Liver (tissue), 9 donors: ENCODE measurements around the gene ST8SIA6. TPM values are rescaled to one million over a fixed set of nuclear protein-coding genes. Genes with fewer than 3 reads are reported as not detected.
"Not testable (repeated sequence)": the region's sequence is repeated elsewhere in the genome, so short reads cannot be mapped to it uniquely, and the experiment has no call there.

Source experiments
- DNase-seq: peaks from one replicate; pipeline ENCODE4 v3.0.0-alpha.2; 2017; ENCODE audit warnings: low spot score
- H3K27ac ChIP-seq, 2 donors: one replicate each; pipeline ENCODE4 v1.7.0; 2013; ENCODE audit warnings: inconsistent platforms in 2 of 2, low read length in 2 of 2, control low read depth in 1 of 2, low read depth in 1 of 2, mild to moderate bottlenecking in 1 of 2
- H3K27me3 ChIP-seq, 4 donors: one replicate each; pipeline versions ENCODE4 v1.6.1 to v1.7.0; 2013; ENCODE audit warnings: low read length in 3 of 4, inconsistent platforms in 1 of 4, mild to moderate bottlenecking in 1 of 4, moderate library complexity in 1 of 4; ENCODE audit not compliant: control insufficient read depth in 4 of 4, insufficient read depth in 4 of 4
- H3K36me3 ChIP-seq, 4 donors: one replicate each; pipeline versions ENCODE4 v1.6.1 to v1.7.0; 2013; ENCODE audit warnings: low read length in 3 of 4, mild to moderate bottlenecking in 3 of 4, low read depth in 1 of 4, moderate library complexity in 1 of 4; ENCODE audit not compliant: control insufficient read depth in 4 of 4, insufficient read depth in 3 of 4
- H3K4me1 ChIP-seq, 4 donors: one replicate each; pipeline versions ENCODE4 v1.6.1 to v1.7.0; 2013; ENCODE audit warnings: low read length in 3 of 4, mild to moderate bottlenecking in 3 of 4, moderate library complexity in 1 of 4; ENCODE audit not compliant: control insufficient read depth in 4 of 4, insufficient read depth in 4 of 4
- H3K4me3 ChIP-seq, 3 donors: one replicate each; pipeline versions ENCODE4 v1.6.1 to v1.7.0; 2013; ENCODE audit warnings: low read length in 3 of 3, control low read depth in 1 of 3, low read depth in 1 of 3, mild to moderate bottlenecking in 1 of 3
- H3K9ac ChIP-seq, 2 donors: one replicate each; pipeline ENCODE4 v1.7.0; 2013; ENCODE audit warnings: low read length in 2 of 2, mild to moderate bottlenecking in 2 of 2, moderate library complexity in 2 of 2, control low read depth in 1 of 2, low read depth in 1 of 2
- H3K9me3 ChIP-seq, 4 donors: one replicate each; pipeline versions ENCODE4 v1.6.1 to v1.7.0; 2013; ENCODE audit warnings: low read length in 3 of 4; ENCODE audit not compliant: control insufficient read depth in 4 of 4
- CTCF ChIP-seq: fragments of 150-350 bp; IDR thresholded peaks from 2 replicates; pipeline ENCODE4 v1.5.1; 2017; ENCODE audit warnings: improper control_type of control experiment, low read depth, low read length; ENCODE audit not compliant: missing input control
- FOXA1 ChIP-seq: IDR thresholded peaks from 2 replicates; pipeline ENCODE4 v1.6.1; 2016; ENCODE audit warnings: antibody characterized with exemption
- HNF4A ChIP-seq, 2 donors: conservative IDR thresholded peaks; 2 replicates each; pipeline ENCODE4 v1.6.1; 2016; ENCODE audit warnings: antibody characterized with exemption in 2 of 2, mild to moderate bottlenecking in 2 of 2
- HNF4G ChIP-seq: IDR thresholded peaks from 2 replicates; pipeline ENCODE4 v1.6.1; 2016; ENCODE audit warnings: antibody characterized with exemption
- MAX ChIP-seq: IDR thresholded peaks from 2 replicates; pipeline ENCODE4 v1.6.1; 2016; ENCODE audit warnings: antibody characterized with exemption
- NR2F2 ChIP-seq: IDR thresholded peaks from 2 replicates; pipeline ENCODE4 v1.6.1; 2016; ENCODE audit warnings: antibody characterized with exemption
- RAD21 ChIP-seq, 2 donors: IDR thresholded peaks; 2 replicates each; pipeline ENCODE4 v1.6.1; 2016; ENCODE audit warnings: antibody characterized with exemption in 2 of 2, mild to moderate bottlenecking in 2 of 2
- REST ChIP-seq: IDR thresholded peaks from 2 replicates; pipeline ENCODE4 v1.6.1; 2016; ENCODE audit warnings: antibody characterized with exemption, mild to moderate bottlenecking
- SP1 ChIP-seq: IDR thresholded peaks from 2 replicates; pipeline ENCODE4 v1.6.1; 2018; ENCODE audit warnings: antibody characterized with exemption, mild to moderate bottlenecking
- TAF1 ChIP-seq: conservative IDR thresholded peaks from 2 replicates; pipeline ENCODE4 v1.6.1; 2016; ENCODE audit warnings: antibody characterized with exemption, mild to moderate bottlenecking
- YY1 ChIP-seq: IDR thresholded peaks from 2 replicates; pipeline ENCODE4 v1.6.1; 2016; ENCODE audit warnings: antibody characterized with exemption, mild to moderate bottlenecking
- ZBTB33 ChIP-seq: IDR thresholded peaks from 2 replicates; pipeline ENCODE4 v1.6.1; 2016; ENCODE audit warnings: antibody characterized with exemption
- WGBS: extraction: QIAGEN DNeasy Blood & Tissue Kit; methylation state at CpG from one replicate; pipeline ENCODE4 v1.1.7; 2013; 5-methylcytosine and 5-hydroxymethylcytosine counted together
- polyA plus RNA-seq, 2 donors: library from polyadenylated mRNA; stranded (reverse) in 1 of 2; unstranded in 1 of 2; fragments of 200-250 nt in 1 of 2; fragments of >200 nt in 1 of 2; fragmentation: Nextera tagmentation in 1 of 2; extraction: Ambion mirVana in 1 of 2; gene quantifications; one replicate each; pipeline versions ENCODE4 v1.2.1 to v1.2.3, GENCODE V29; 2013 to 2015
- total RNA-seq, 2 donors: library from RNA; depleted of rRNA; stranded (reverse); fragments of >200 nt; gene quantifications; one replicate each; pipeline ENCODE4 v1.2.3, GENCODE V29; 2014
- donor health status: healthy.
- donor health status: healthy.
- donor health status: healthy.
- donor health status: healthy.
- donor health status: healthy.

Gene ST8SIA6
- total and polyA plus RNA-seq, 4 donors = 0.53 to 5.8 (median 1.0) TPM

GRCh38 chr10:17326377-17326776 lies 128.0 kb downstream of the ST8SIA6 start:
- no peak overlapping the region for H3K4me3 ChIP-seq
- no peaks in the 10 kb centered on the region for H3K36me3 ChIP-seq
- no peak overlapping the region for H3K9ac ChIP-seq
- no peaks in the 10 kb centered on the region for H3K9me3 ChIP-seq
- no peak for TF ChIP-seq CTCF
- no peaks in the 10 kb centered on the region for H3K27me3 ChIP-seq
- 74% methylated on average over 4 of the region's 4 CpGs for WGBS
- H3K27ac ChIP-seq = no peak overlapping the region
- no peak for DNase-seq
- no peaks in the 10 kb centered on the region for H3K4me1 ChIP-seq

- not testable (repeated sequence) for H3K9me3 ChIP-seq, H3K9ac ChIP-seq, H3K4me3 ChIP-seq, H3K27me3 ChIP-seq, H3K4me1 ChIP-seq, DNase-seq, H3K27ac ChIP-seq, H3K36me3 ChIP-seq
- WGBS = 84% methylated on average over 3 of the region's 3 CpGs
These were observed 132.4 kb downstream of the ST8SIA6 start for GRCh38 chr10:17321957-17322356.

GRCh38 chr10:17316488-17317170 lies 137.8 kb downstream of the ST8SIA6 start:
- DNase-seq = no peak
- Histone ChIP-seq H3K9me3 (no peaks in the 10 kb centered on the region), H3K27me3 (no peaks in the 10 kb centered on the region), H3K4me3 (no peak overlapping the region), H3K27ac (no peak overlapping the region), H3K9ac (no peak overlapping the region), H3K4me1 (no peaks in the 10 kb centered on the region), H3K36me3 (no peaks in the 10 kb centered on the region)
- 45% methylated on average over 1 of the region's 1 CpG for WGBS
- TF ChIP-seq CTCF = no peak
- no peak for TF ChIP-seq REST
- no peak for TF ChIP-seq HNF4A (conservative IDR thresholded peaks at IDR 0.05)
- TF ChIP-seq HNF4G = no peak
- TF ChIP-seq MAX = no peak
- no peak for TF ChIP-seq NR2F2
- no peak for TF ChIP-seq RAD21 (IDR thresholded peaks at IDR 0.05)
- no peak for TF ChIP-seq SP1
- TF ChIP-seq ZBTB33 = no peak
- no peak for TF ChIP-seq TAF1
- no peak for TF ChIP-seq FOXA1
- TF ChIP-seq YY1 = no peak
